ENCODE results near the gene MLANA.

Gene MLANA

GRCh38 chr9:5897851-5898250 lies 7.2 kb downstream of the MLANA start:
- no peak overlapping the region for H3K4me3 ChIP-seq (ENCODE audit: low read length)
- DNase-seq (ENCODE audit: low read depth): no peak
- TF ChIP-seq, protein P1, sequence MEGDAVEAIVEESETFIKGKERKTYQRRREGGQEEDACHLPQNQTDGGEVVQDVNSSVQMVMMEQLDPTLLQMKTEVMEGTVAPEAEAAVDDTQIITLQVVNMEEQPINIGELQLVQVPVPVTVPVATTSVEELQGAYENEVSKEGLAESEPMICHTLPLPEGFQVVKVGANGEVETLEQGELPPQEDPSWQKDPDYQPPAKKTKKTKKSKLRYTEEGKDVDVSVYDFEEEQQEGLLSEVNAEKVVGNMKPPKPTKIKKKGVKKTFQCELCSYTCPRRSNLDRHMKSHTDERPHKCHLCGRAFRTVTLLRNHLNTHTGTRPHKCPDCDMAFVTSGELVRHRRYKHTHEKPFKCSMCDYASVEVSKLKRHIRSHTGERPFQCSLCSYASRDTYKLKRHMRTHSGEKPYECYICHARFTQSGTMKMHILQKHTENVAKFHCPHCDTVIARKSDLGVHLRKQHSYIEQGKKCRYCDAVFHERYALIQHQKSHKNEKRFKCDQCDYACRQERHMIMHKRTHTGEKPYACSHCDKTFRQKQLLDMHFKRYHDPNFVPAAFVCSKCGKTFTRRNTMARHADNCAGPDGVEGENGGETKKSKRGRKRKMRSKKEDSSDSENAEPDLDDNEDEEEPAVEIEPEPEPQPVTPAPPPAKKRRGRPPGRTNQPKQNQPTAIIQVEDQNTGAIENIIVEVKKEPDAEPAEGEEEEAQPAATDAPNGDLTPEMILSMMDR (conservative IDR thresholded peaks at IDR 0.05; ENCODE audit: low read length): no peak

DNA sequence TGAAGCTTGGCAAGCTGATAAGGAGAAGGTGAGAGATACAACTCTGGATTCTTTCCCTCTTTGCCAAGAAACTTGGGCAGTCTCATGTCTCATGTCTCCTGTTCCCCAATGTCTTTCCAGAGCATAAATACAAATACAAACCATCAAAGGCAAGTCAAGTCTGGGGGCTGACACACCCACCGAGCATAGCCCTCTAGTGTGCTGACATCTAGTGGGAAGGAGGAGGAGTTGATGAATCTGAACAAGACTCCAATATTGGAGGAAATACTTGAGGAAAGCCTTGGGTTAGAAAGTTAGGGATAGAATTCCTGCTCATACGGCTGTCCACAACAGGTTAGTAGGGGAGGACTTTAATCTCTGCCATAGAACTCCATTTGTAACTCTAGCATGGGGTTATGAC lies 8.6 kb downstream of the MLANA start:
- DNase-seq (ENCODE audit: low read depth): no peak
- H3K4me3 ChIP-seq (ENCODE audit: low read length): no peak overlapping the region
- TF ChIP-seq, protein P1 (conservative IDR thresholded peaks at IDR 0.05; ENCODE audit: low read length): 0 out of 2 replicates have a peak, but pooled peaks have one; percentile 3

- no peak overlapping the region for H3K4me3 ChIP-seq (ENCODE audit: low read length)
- DNase-seq (ENCODE audit: low read depth): no peak
These were observed 9.9 kb downstream of the MLANA start for GRCh38 chr9:5900622-5901021.

DNA sequence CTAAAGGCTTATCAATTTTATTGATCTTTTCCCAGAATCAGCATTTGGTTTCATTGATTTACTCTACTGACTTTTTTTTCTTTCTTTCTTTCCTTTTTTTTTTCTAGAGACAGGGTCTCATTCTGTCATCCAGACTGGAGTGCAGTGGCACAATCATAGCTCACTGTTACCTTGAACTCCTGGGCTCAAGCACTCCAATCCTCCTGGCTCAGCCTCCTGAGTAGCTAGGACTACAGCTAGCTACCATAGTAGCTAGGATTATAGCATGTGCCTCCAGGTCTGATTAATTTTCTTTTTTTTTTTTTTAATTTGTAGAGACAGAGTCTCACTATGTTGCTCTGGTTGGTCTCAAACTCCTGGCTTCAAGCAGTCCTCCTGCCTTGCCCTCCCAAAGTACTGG lies 11.7 kb downstream of the MLANA start:
- no peak overlapping the region for H3K4me3 ChIP-seq (ENCODE audit: low read length)
- DNase-seq (ENCODE audit: low read depth): no peak
- TF ChIP-seq, protein P1 (conservative IDR thresholded peaks at IDR 0.05; ENCODE audit: low read length): no peak

More at GRCh38 chr9:5900622-5901021, 9.9 kb downstream of the MLANA start:
- TF ChIP-seq, protein P1 (conservative IDR thresholded peaks at IDR 0.05; ENCODE audit: low read length): no peak

- no peak overlapping the region for H3K4me3 ChIP-seq (ENCODE audit: low read length)
- no peak for DNase-seq (ENCODE audit: low read depth)
- TF ChIP-seq, protein P1 (conservative IDR thresholded peaks at IDR 0.05; ENCODE audit: low read length): no peak
These were observed 18.2 kb downstream of the MLANA start for GRCh38 chr9:5908918-5909317.

DNA sequence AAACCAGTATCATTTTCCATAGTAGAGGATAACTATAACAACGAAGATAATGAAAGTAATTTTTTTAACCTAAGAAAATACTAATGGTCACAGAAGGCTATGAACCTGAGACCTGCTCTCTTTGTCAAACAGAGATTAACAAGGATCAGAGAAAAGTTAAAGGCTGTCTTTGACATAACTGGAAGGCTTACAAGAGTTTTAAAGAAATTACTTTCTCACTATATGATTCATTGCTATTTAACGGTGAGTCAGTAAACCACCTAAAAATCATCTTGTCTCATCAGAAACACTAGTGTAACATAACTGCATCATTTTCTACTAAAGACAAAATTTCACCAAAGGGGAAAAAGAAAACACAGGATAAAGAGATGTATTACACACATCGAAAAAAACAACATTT lies 19.3 kb downstream of the MLANA start:
- no peak overlapping the region for H3K4me3 ChIP-seq (ENCODE audit: low read length)
- TF ChIP-seq, protein P1 (conservative IDR thresholded peaks at IDR 0.05; ENCODE audit: low read length): no peak
- peak; percentile 6 for DNase-seq (ENCODE audit: low read depth)

DNA sequence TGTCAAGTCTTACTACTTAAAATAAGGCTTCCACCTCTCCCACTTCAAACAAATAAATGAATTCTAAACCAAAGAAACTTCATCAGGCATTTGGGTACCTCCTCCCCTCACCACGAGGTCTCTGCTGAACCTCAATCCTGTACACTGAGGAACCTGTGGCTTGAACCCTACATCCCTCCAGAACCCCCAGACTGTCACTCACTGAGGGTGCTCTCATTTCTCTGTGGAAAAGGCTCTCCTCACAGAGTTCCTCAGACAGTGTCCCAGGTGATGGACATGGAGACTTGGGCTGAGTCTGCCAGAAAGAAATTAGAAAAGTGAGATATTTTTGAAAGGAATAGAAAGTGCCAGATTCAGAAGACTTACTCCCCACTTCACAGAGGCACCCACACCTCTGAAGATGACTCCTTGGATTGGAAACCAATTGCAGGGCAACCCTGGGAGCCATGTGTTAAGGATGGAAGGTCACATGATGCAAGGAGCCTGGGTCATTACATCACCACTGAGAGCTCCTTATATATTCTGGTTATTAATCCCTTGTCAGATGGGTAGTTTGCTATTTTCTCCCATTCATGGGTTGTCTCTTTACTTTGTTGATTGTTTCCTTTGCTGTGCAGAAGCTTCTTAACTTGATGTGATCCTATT lies 19.8 kb downstream of the MLANA start:
- no peak overlapping the region for H3K4me3 ChIP-seq (ENCODE audit: low read length)
- TF ChIP-seq, protein P1 (conservative IDR thresholded peaks at IDR 0.05; ENCODE audit: low read length): no peak
- peak; percentile 11 for DNase-seq (ENCODE audit: low read depth)

Measured in AG10803 (cell line).